ENCODE data around the gene ALK.

The ALK gene

DNA sequence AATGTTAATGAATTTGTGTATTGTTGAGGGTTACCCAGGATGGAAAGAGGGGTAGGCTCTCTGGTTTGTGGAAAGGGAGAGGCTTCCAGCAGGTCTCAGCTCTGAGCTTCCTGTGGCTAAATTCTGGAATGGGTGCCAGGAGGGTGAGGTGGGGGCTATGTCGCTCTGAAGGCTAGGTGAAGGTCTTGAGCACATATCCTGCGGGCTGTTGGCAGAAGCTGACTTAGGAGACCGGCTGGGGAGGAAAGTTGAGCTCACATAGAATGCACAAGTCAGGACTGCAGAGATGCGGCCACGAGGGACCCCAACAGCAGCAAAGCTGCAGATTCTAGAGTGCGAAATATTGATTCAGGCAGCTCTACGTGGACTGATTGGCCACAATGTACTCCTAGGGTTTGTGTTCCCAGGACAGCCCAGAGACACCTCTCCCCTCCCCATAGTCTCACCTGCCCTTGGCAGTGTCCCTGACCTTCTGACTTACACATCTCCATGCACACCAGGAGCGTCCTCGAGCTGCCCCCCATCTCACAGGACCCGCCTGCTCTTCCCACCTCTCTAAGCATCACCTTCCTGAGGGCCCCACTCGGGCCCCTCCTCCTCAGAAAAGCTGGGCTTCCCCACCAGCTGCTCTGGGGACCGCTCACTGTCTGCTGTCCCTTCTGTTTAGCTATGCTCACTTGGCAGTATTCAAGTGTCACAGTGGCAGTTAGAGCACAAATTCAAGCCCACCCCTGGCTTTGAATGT is 72.6 kb downstream of the ALK start:
- no peak for TF ChIP-seq TAF1 (IDR thresholded peaks at IDR 0.05; ENCODE audit: low read depth)
- no peak for TF ChIP-seq ZBTB7A (IDR thresholded peaks at IDR 0.05; ENCODE audit: low read depth)
- TF ChIP-seq FOXM1 (IDR thresholded peaks at IDR 0.05; ENCODE audit: borderline replicate concordance, low read depth) = no peak
- TF ChIP-seq EP300 (IDR thresholded peaks at IDR 0.05; ENCODE audit: borderline replicate concordance) = no peak
- no peak for TF ChIP-seq YY1 (IDR thresholded peaks at IDR 0.05; ENCODE audit: low read depth)
- TF ChIP-seq, protein P1, sequence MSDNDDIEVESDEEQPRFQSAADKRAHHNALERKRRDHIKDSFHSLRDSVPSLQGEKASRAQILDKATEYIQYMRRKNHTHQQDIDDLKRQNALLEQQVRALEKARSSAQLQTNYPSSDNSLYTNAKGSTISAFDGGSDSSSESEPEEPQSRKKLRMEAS (IDR thresholded peaks at IDR 0.05) = no peak

DNA sequence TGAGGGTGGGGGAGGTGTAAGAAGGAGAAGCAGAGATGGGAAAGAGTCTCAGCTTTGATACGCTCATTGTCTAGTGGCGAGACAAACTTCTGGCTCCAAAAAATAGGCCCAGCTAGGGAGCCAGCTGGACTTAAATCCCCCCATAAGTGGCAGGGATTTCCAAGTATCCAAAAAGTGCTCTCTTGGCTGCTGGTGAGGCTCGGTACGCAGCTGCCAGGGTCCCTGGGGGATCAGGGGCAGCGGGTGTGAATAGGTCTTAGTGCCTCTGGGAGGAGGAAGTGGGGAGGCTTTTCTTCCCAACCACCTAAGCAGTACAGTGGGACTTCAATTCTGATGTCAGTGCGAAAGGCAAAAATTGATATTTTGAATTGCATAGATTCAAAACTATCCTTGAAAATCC is 73.5 kb downstream of the ALK start:
- TF ChIP-seq FOXM1 (IDR thresholded peaks at IDR 0.05; ENCODE audit: borderline replicate concordance, low read depth) = no peak
- TF ChIP-seq, protein P1 (IDR thresholded peaks at IDR 0.05) = no peak
- TF ChIP-seq TAF1 (IDR thresholded peaks at IDR 0.05; ENCODE audit: low read depth) = no peak
- TF ChIP-seq NFIC (IDR thresholded peaks at IDR 0.05) = no peak
- TF ChIP-seq, protein P2, sequence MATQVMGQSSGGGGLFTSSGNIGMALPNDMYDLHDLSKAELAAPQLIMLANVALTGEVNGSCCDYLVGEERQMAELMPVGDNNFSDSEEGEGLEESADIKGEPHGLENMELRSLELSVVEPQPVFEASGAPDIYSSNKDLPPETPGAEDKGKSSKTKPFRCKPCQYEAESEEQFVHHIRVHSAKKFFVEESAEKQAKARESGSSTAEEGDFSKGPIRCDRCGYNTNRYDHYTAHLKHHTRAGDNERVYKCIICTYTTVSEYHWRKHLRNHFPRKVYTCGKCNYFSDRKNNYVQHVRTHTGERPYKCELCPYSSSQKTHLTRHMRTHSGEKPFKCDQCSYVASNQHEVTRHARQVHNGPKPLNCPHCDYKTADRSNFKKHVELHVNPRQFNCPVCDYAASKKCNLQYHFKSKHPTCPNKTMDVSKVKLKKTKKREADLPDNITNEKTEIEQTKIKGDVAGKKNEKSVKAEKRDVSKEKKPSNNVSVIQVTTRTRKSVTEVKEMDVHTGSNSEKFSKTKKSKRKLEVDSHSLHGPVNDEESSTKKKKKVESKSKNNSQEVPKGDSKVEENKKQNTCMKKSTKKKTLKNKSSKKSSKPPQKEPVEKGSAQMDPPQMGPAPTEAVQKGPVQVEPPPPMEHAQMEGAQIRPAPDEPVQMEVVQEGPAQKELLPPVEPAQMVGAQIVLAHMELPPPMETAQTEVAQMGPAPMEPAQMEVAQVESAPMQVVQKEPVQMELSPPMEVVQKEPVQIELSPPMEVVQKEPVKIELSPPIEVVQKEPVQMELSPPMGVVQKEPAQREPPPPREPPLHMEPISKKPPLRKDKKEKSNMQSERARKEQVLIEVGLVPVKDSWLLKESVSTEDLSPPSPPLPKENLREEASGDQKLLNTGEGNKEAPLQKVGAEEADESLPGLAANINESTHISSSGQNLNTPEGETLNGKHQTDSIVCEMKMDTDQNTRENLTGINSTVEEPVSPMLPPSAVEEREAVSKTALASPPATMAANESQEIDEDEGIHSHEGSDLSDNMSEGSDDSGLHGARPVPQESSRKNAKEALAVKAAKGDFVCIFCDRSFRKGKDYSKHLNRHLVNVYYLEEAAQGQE (IDR thresholded peaks at IDR 0.05; ENCODE audit: low read depth) = no peak
- no peak for TF ChIP-seq CEBPB (IDR thresholded peaks at IDR 0.05)
- no peak for TF ChIP-seq ZBTB7A (IDR thresholded peaks at IDR 0.05; ENCODE audit: low read depth)
- no peak for TF ChIP-seq YY1 (IDR thresholded peaks at IDR 0.05; ENCODE audit: low read depth)
- TF ChIP-seq EP300 (IDR thresholded peaks at IDR 0.05; ENCODE audit: borderline replicate concordance) = no peak
- no peak for TF ChIP-seq TEAD4 (IDR thresholded peaks at IDR 0.05)
- TF ChIP-seq, protein P3, sequence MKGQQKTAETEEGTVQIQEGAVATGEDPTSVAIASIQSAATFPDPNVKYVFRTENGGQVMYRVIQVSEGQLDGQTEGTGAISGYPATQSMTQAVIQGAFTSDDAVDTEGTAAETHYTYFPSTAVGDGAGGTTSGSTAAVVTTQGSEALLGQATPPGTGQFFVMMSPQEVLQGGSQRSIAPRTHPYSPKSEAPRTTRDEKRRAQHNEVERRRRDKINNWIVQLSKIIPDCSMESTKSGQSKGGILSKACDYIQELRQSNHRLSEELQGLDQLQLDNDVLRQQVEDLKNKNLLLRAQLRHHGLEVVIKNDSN (IDR thresholded peaks at IDR 0.05) = no peak
- no peak for TF ChIP-seq TCF12 (IDR thresholded peaks at IDR 0.05; ENCODE audit: low read depth)
- no peak for TF ChIP-seq EGR1 (IDR thresholded peaks at IDR 0.05)
- TF ChIP-seq CREB1 (IDR thresholded peaks at IDR 0.05; ENCODE audit: low read depth) = no peak
- no peak for TF ChIP-seq RAD21 (IDR thresholded peaks at IDR 0.05; ENCODE audit: low read depth)

DNA sequence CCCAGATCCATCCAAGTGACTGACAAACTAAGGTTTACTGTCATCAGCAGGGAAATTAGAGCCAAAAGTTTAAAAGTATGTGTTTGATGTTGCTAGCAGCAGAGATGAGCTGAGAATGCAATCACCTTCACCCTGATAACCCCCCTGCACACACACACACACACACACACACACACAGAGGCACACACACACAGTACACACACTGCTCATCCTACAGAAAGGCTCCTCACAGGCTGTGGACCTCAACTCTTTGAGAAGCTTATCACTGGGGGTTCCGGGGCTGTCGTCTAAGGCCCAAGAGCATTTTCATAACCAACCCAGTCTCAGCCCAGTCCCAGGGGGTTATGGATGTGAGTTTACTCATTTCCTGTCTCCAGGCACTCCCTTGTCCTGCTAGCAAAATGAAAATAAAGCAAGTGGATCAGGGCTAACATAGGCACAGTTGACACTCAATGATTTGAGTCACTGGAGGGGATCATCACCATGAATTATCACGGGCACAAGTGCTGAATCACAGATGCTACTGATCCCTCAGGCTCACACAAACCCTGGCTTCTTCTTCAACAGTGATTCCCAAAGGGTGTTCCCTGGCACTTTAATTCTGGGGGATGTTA is 76.6 kb downstream of the ALK start:
- TF ChIP-seq, protein P1 (IDR thresholded peaks at IDR 0.05) = no peak
- TF ChIP-seq CEBPB (IDR thresholded peaks at IDR 0.05) (no peak), EGR1 (IDR thresholded peaks at IDR 0.05) (no peak), TAF1 (IDR thresholded peaks at IDR 0.05; ENCODE audit: low read depth) (no peak), TEAD4 (IDR thresholded peaks at IDR 0.05) (no peak), FOXM1 (IDR thresholded peaks at IDR 0.05; ENCODE audit: borderline replicate concordance, low read depth) (no peak), RAD21 (IDR thresholded peaks at IDR 0.05; ENCODE audit: low read depth) (no peak), EP300 (IDR thresholded peaks at IDR 0.05; ENCODE audit: borderline replicate concordance) (no peak), NFIC (IDR thresholded peaks at IDR 0.05) (no peak), CREB1 (IDR thresholded peaks at IDR 0.05; ENCODE audit: low read depth) (no peak), ZBTB7A (IDR thresholded peaks at IDR 0.05; ENCODE audit: low read depth) (no peak), YY1 (IDR thresholded peaks at IDR 0.05; ENCODE audit: low read depth) (no peak), TCF12 (IDR thresholded peaks at IDR 0.05; ENCODE audit: low read depth) (no peak)
- TF ChIP-seq, protein P2 (IDR thresholded peaks at IDR 0.05; ENCODE audit: low read depth) = no peak
- TF ChIP-seq, protein P3 (IDR thresholded peaks at IDR 0.05) = no peak

DNA sequence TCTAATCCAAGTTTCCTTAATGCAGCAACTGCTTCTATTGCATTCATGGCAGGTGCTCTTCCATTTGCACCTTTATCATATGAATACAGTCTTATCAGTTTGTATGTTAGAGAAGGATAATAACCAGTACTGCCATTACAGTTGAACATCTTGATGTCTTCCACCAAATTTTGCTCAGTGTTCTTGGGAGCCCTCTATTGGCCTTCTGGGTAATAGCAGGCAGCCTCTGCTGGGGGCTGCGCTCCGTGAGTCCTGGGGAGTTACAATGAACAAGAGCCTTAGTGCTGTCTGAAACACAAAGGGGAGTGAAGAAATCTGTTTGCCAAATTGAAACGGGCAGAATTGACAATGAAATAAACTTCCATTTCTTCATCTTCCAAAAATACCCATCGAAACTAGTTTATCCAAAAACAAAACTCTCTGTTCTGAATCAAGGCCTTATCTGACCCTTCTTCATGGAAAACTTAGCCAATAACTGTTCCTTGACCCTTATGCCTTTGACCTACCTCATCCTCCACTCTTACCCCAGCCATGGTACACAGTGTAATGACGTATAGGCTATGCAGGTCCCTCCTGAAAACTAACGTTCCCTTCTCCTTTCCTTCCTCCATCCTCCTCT is 79.9 kb downstream of the ALK start:
- TF ChIP-seq RAD21 (IDR thresholded peaks at IDR 0.05; ENCODE audit: low read depth) (peak; percentile 61), TEAD4 (IDR thresholded peaks at IDR 0.05) (no peak)

DNA sequence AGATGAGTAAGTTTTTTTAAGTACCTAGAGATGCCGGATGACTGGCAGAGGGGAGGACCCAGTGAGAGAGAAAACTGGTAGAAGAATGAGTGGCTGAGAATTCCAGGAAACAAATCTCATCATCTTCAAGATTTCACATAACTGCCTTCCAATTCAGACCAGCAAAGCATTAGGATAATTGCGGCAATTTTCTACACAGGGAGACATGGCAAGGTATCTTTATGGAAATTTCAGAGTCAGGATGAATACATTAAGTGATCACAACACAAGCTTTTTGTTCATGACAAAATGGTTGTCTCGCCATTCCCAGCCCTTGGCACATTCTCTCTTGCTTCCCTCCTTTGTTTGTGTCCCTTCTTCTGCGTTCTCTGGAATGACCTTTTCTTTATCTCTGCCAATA is 82.1 kb downstream of the ALK start:
- TF ChIP-seq YY1 (IDR thresholded peaks at IDR 0.05; ENCODE audit: low read depth) (no peak), TAF1 (IDR thresholded peaks at IDR 0.05; ENCODE audit: low read depth) (no peak), FOXM1 (IDR thresholded peaks at IDR 0.05; ENCODE audit: borderline replicate concordance, low read depth) (no peak), NFIC (IDR thresholded peaks at IDR 0.05) (no peak)

All from Ishikawa (cell line).